ENCODE results near the gene KNCN. TPM values are rescaled to one million over a fixed set of nuclear protein-coding genes. Genes with fewer than 3 reads are reported as not detected.

Gene KNCN
- total RNA-seq, 1 donor from 2014 or later, result not detected

- no peak for ATAC-seq
- no peak overlapping the region for H3K27ac ChIP-seq
Observed at GRCh38 chr1:46575778-46576177, 24.3 kb upstream of the KNCN start.

GRCh38 chr1:46575300-46575699 lies 23.9 kb upstream of the KNCN start:
- H3K4me1 ChIP-seq, result no peaks in the 10 kb centered on the region
- H3K27ac ChIP-seq, result no peak overlapping the region
- intact Hi-C loops (cut with DNase I), result no loop called here
- no peak for DNase-seq
- H3K27me3 ChIP-seq, result no peaks in the 10 kb centered on the region
- H3K36me3 ChIP-seq, result peaks cover 74% of the 10 kb centered on the region
- H3K9me3 ChIP-seq, result no peaks in the 10 kb centered on the region
- ATAC-seq, result no peak
- TF ChIP-seq CTCF (IDR thresholded peaks at IDR 0.05), result no peak
- no peak overlapping the region for H3K4me3 ChIP-seq

More at GRCh38 chr1:46575778-46576177, 24.3 kb upstream of the KNCN start:
- no peaks in the 10 kb centered on the region for H3K9me3 ChIP-seq
- no peak overlapping the region for H3K4me3 ChIP-seq
- intact Hi-C loops (cut with DNase I), result no loop called here
- peaks cover 73% of the 10 kb centered on the region for H3K36me3 ChIP-seq
- peaks cover 2% of the 10 kb centered on the region for H3K4me1 ChIP-seq
- no peaks in the 10 kb centered on the region for H3K27me3 ChIP-seq
- DNase-seq, result no peak
- TF ChIP-seq CTCF (IDR thresholded peaks at IDR 0.05), result no peak

- Histone ChIP-seq H3K36me3 (peaks cover 58% of the 10 kb centered on the region), H3K27me3 (no peaks in the 10 kb centered on the region), H3K9me3 (no peaks in the 10 kb centered on the region), H3K27ac (no peak overlapping the region), H3K4me1 (no peaks in the 10 kb centered on the region), H3K4me3 (no peak overlapping the region)
- TF ChIP-seq CTCF (IDR thresholded peaks at IDR 0.05), result no peak
- intact Hi-C loops (cut with DNase I), result no loop called here
- DNase-seq, result no peak
- ATAC-seq, result no peak
Observed at GRCh38 chr1:46571691-46572225, 20.3 kb upstream of the KNCN start.

- H3K36me3 ChIP-seq, result peaks cover 58% of the 10 kb centered on the region
- no peak for DNase-seq
- no peak overlapping the region for H3K27ac ChIP-seq
- peak; percentile 25 for ATAC-seq
- TF ChIP-seq CTCF (IDR thresholded peaks at IDR 0.05), result no peak
- intact Hi-C loops (cut with DNase I), result no loop called here
- no peaks in the 10 kb centered on the region for H3K27me3 ChIP-seq
- H3K4me3 ChIP-seq, result no peak overlapping the region
- no peaks in the 10 kb centered on the region for H3K4me1 ChIP-seq
- no peaks in the 10 kb centered on the region for H3K9me3 ChIP-seq
Observed at GRCh38 chr1:46569884-46570725, 18.7 kb upstream of the KNCN start.

- H3K27ac ChIP-seq, result no peak overlapping the region
- no peak overlapping the region for H3K4me3 ChIP-seq
- H3K9me3 ChIP-seq, result no peaks in the 10 kb centered on the region
- ATAC-seq (no peak), DNase-seq (no peak)
- H3K4me1 ChIP-seq, result no peaks in the 10 kb centered on the region
- no peaks in the 10 kb centered on the region for H3K27me3 ChIP-seq
- no peak for TF ChIP-seq CTCF (IDR thresholded peaks at IDR 0.05)
- intact Hi-C loops (cut with DNase I), result no loop called here
- peaks cover 58% of the 10 kb centered on the region for H3K36me3 ChIP-seq
Observed at GRCh38 chr1:46569116-46569515, 17.7 kb upstream of the KNCN start.
